ENCODE results near the gene NOS3.
A peak's percentile ranks its signal among the peaks of the same experiment; 100 is the strongest.
"Not testable (repeated sequence)": the region's sequence is repeated elsewhere in the genome, so short reads cannot be mapped to it uniquely, and the experiment has no call there.

The NOS3 gene

GRCh38 chr7:151038951-151039849 is 48.4 kb downstream of the NOS3 start:
- peak in 2 of 14 donors; percentile 27 to 34 for DNase-seq

- DNase-seq: no peak
Observed at GRCh38 chr7:151039850-151040548, 49.2 kb downstream of the NOS3 start.

DNA sequence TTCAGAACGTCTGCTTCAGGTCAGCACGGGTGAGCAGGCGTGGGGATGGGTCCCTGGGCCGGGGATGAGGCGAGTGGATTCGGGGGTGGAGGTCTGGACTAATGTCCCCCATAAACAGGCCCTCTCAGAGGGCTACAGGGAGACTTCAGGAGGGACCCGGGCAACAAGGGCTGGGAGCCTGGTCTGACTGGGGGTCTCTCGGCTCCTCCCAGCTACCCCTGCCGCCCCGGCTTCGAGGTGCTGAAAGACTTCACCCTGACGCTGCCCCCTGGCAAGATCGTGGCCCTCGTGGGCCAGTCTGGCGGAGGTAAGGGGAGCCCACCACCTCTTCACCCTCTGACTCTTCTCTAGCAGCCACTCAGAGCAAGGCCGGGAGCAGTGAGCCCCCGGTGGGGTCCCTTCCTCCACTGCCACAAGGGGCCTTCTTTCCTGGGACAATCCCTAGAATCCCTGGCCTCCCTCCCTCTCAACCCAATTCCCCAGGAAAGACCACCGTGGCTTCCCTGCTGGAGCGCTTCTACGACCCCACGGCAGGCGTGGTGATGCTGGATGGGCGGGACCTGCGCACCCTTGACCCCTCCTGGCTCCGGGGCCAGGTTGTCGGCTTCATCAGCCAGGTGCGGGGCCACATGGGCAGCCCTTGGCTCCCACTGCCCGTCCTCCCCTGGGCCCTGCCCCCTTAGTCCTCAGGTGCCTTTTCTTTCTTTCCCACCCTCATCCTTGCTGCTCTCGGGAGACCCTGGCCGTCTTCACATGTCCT is 50.0 kb downstream of the NOS3 start:
- DNase-seq: no peak

- DNase-seq: not testable (repeated sequence)
Observed at GRCh38 chr7:151043449-151043848, 52.6 kb downstream of the NOS3 start.

GRCh38 chr7:151043959-151044358 is 53.1 kb downstream of the NOS3 start:
- DNase-seq: no peak

DNA sequence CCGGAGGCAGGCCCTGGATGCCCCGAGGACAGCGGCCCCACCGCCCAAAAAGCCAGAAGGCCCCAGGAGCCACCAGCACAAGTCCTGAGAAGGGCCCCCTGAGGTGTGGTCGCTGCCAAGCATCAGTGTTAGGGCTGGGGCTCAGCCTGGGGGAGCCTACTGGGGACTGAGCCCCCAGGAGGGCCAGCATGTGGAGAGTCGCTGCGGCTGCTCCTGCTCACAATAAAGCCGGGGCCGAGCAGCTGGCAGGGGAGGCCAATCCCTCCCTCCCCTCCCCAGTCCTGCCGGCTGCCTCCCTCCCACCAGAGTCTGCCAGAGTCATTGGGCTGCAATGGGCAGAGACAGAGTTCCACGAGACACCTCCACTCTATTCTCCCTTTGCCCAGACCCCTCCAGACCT is 54.4 kb downstream of the NOS3 start:
- DNase-seq: no peak

GRCh38 chr7:151045967-151046366 is 55.1 kb downstream of the NOS3 start:
- no peak for DNase-seq

GRCh38 chr7:151046603-151047573 is 56.1 kb downstream of the NOS3 start:
- DNase-seq: peak in 2 of 14 donors; percentile 33 to 42

- DNase-seq: no peak
Observed at GRCh38 chr7:151047976-151048815, 57.4 kb downstream of the NOS3 start, which contains the start of gene ASIC3. TSS of gene ASIC3 (plus strand) at chr7:151048531. CDS start at chr7:151048886, 355 bp downstream.

DNA sequence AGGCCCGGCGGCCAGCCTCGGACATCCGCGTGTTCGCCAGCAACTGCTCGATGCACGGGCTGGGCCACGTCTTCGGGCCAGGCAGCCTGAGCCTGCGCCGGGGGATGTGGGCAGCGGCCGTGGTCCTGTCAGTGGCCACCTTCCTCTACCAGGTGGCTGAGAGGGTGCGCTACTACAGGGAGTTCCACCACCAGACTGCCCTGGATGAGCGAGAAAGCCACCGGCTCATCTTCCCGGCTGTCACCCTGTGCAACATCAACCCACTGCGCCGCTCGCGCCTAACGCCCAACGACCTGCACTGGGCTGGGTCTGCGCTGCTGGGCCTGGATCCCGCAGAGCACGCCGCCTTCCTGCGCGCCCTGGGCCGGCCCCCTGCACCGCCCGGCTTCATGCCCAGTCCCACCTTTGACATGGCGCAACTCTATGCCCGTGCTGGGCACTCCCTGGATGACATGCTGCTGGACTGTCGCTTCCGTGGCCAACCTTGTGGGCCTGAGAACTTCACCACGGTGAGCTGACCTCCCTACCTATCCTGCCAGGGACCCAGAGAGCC is 58.2 kb downstream of the NOS3 start:
- DNase-seq: no peak

DNA sequence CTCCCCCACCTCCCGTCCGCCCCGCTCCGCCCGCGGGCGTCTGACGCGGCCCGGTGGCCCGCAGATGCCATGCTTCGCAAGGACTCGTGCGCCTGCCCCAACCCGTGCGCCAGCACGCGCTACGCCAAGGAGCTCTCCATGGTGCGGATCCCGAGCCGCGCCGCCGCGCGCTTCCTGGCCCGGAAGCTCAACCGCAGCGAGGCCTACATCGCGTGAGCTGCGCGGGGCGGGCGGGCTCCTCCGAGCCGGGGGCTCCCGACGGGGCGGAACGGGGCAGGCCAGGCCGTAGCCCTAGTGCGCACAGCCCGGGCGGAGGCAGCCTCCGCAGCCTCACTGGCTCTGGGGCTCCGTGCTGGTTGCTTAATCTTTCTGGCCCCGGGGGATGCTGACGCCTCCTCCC is 60.3 kb downstream of the NOS3 start:
- DNase-seq: peak in 1 of 14 donors; percentile 26

- no peak for DNase-seq
Observed at GRCh38 chr7:151053096-151053495, 62.3 kb downstream of the NOS3 start.

DNA sequence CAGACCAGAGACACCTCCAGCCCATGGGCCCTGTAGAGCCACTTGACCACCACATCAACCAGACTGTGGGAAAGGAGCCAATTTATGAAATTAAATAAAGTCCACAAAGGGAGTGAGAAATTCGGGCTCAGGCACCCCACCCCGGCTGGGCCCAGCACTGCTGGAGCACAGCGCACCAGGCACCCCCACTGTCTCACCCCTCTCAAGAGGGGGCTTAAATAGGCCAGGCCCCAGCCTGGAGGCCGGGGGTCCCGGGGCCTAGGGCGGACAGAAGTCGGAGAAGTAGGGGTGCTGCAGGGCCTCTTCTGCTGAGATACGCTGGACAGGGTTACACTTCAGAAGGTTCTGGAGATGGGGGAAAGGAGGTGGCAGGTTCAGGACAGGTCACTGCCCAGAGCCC is 62.9 kb downstream of the NOS3 start:
- no peak for DNase-seq

GRCh38 chr7:151056283-151056665 is 65.5 kb downstream of the NOS3 start:
- DNase-seq: no peak

GRCh38 chr7:151056666-151057505 is 66.1 kb downstream of the NOS3 start:
- no peak for DNase-seq

- no peak for DNase-seq
Observed at GRCh38 chr7:151057506-151057988, 66.7 kb downstream of the NOS3 start, which contains the start of gene CDK5. TSS of gene CDK5 (minus strand) at chr7:151057897. CDS start at chr7:151057848, 49 bp downstream.

- peak; percentile 91 to 100 (median 98) for DNase-seq
Observed at GRCh38 chr7:151057989-151058780, 67.4 kb downstream of the NOS3 start.

DNA sequence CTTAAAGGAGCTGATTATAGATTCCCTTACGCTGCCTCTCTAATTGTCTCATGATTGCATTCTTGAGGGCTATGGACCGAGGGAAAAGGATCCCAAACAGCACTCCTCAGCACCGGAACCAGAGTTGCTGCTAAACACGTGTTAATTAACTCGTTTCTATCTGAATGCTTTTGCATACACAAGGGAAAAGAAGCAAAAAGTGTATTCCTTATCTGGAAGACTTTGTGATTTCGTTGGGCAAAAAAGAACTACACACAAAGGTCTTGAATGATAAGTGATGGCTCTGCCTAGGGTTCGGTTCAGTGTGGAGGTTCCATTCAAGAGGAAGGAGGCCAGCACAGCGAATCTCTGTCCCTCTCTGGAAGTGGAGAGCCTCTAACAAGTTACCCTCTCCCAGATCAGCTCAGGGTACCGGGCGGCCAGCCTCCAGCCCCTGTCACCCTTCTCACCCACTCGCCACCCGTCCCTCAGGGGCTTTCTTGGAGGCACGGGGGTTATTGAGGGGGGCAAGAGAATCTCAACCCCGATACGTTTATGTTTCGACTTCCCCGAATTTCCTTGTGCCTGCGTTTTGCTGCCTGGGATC is 68.1 kb downstream of the NOS3 start:
- peak in 3 of 14 donors; percentile 52 to 84 (median 55) for DNase-seq
